Measurements from ENCODE around the gene LTBP2.

The LTBP2 gene

DNA sequence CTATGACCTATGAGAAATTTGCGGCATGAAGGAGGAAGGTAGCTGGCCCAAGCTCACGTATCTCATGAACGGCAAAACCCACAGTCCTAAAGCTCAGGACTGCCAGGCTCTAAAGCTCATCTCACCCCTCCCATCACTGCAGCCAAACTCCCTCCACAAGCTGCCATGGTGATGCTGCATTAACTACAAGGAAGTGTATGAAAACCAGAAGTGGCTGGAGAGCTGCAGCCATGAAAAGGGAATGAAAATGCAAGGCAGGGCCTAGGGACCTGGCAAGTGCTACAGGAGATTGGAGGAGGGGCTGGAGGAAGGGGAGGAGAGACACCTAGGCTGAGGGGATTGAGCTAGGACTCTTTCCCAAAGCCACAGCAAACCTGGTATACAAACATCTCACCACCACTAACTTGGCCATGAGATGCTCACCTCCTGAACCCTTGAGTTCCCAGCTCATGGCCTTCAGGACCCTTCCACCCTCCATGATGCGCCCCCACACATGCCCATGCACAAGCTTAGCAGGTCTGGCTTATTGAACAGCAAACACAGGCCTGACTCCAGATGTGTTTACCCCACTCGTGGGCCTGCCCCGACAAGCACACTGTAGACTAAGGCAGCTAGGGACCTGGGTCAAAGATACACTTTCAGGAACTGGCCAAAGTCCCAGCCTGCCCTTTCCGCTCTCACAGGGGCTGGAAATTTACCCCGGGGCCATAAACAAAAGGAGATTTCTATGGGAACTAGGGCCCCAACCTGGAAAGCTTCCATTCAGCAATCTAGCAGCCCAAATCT lies 42.0 kb downstream of the LTBP2 start:
- peak; percentile 64 for DNase-seq

DNA sequence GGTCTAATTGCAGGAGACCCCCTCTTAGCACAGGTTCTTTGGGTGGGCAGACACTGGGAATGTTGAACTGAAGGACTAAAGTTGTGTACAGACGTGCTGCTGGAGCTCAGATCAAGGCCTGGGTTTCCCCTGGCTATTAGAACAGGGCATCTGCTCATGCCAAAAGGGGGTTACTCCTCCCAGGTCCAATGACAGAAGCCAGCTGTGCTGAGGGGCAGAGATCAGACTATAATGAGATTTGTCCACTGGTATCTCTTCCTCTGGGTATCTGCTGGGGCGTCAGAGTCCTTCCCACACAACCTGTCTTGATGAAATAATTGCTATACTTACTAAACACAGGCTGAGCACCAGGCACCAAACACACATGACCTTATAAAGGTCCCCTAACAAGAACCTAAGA lies 42.6 kb downstream of the LTBP2 start:
- no peak for DNase-seq

DNA sequence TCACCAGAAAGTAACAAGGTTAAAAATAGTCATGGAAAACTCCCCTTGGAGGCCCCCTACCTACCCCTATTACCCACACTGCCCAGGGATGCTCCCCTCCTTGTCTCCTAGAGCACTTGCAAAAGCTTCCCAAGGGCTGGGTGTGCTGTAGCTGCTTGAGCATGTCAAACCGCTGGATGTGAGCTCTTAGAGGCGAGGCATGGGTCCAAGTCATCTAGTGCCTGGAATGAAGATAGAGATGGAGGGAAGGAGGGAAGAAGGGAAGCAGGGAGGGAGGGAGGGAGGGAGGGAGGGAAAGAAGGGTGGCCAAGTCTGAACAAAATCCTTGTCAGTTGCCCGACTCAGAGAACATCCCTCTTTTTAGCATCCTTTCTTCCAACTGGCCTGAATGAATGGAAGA lies 43.1 kb downstream of the LTBP2 start:
- no peak for DNase-seq

DNA sequence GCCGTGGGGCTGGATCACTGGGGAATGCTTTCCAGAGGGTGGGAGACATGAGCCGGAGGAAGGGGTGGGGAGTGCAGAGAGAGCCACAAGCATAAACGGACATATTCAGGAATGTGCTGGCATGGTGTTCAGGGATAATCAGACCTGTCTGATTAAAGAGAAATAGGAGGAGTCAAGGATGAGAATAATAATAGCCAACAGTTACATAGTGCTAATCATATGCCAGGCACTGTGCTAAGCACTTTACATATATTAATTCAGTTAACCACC lies 43.7 kb downstream of the LTBP2 start:
- no peak for DNase-seq

DNA sequence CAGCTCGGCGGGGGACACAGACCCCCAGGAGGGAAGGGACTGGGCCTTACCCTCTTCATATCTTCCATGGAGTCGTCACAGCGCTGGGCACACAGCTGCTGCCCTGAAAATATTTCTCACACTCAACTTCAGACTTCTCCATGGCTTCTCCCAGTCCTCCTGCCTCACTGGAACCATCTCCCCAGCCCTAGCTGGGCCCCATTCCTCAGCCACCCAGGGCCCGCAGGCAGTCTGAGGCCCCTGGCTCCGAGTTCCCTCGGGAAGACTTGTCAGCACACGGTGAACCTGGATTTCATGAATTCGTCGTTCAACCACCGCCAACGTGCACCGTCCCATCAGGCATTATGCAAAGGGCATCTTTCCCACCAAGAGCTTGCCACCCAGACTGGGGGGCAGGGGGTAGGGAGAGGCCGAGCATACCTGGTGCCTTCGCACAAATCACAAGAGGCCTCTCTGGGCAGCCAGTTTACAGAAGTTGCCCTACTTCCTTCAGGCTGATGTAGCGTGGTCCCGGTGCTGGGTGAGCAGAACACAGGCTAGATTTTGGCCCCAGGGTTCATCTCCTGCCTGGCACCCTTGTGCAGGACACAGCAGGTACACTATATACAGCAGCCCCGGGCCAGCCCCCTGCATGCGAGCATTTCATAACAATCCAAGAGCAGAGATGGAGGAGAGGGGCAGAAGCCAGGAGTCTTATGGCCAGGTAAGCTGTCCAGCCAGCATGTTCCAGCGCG lies 44.2 kb downstream of the LTBP2 start:
- no peak for DNase-seq

DNA sequence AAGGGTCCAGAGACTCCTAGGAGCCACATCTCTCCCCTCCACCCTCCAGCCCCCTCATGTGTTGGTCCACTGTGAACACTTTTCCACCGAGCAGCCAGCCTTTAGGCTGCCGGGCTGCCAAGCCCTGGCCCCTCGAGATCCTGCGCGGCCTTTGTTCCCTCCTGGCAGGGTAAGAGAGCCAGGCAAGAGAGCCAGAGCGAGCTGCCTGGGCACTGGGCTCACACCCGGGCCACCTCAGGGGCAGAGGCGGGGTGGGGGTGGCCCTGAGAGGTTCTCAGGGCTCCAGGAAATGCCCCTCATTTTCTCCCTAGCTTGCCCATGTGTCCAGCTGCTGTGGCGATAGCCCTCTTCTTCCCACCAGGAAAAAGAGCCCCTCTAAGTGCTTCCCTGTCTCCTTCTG lies 44.8 kb downstream of the LTBP2 start:
- no peak for DNase-seq

DNA sequence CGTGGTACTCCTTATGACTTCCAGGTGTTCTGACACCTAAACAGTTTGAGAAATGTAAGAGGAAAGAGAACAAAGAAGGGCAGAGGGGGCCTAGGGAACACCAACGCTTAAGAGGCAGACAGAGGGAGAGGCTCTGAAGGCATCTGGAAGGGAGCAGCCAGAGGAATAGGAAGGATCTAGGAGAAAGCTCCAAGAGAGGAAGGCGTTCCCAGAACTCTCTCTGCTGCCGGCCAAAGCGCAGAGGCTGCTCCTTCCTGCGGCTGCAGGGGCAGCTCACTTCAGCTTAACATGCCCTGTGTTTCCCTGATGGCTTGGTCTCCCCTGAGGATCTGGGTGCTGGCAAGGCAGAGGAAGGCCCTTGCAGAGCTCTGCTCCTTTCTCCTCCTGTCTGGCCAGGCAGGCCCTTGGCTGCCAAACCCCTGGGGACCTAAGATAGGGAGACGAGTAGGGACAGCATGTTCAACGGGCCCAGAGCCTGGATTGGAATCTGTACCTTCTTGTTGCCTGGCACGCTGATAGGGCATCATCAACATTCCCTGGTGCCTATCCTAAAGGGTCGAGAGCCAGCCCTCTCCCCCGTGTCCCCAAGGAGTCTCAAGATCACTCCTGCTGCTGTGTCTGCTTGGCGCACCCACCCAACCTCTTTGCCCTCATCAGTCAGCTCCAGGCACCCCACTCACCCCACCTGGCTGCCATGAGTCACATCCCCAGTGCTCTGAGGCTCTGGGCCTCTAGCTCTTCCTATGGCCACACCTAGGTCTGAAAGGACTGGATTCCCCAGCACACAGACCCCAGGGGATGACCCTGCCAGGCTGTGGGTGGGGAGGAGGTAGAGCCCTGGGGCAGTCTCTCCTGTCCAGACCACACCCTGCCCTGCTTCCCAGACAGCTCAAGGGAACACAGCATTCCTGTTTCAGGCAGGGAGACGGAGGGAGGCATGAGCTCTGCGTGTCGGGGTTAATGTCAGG lies 45.6 kb downstream of the LTBP2 start:
- DNase-seq: no peak

DNA sequence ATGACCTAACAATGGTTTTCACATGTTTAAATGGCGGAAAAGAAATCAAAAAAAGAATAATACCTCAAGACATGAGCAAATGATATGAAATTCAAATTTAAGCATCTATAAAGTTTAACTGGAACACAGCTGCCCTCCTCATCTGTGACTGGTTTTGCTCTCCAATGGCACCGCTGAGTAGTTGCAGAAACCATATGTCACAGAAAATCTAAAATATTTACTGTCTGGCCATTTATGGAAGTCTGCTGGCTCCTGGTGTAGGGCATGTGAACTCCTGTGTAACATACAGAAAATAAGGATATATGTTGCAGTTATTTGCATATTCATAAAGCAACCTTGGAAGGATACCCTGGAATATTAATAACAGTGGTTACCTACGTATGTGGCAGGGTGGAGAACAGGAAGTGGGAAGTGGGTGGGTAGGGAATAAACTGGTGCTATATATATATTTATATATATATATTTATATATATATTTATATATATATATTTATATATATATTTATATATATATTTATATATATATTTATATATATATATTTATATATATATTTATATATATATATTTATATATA lies 48.4 kb downstream of the LTBP2 start:
- DNase-seq: peak; percentile 56

DNA sequence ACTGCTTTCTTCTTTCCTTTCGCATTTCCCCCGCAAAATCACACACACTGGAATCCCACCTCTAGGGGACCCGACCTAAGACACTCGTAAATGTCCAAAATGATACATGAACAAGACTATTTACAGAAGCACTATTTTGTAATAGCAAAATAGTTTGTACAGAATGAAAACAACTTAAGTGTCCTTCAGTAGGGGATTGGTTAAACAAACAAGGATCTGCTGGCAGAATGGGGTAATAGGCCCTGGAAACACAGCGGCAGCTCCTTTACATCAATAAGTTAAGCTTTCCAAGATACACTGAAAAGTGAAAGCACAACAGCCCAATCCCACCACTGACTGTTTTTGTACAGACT lies 48.8 kb downstream of the LTBP2 start:
- DNase-seq: no peak

DNA sequence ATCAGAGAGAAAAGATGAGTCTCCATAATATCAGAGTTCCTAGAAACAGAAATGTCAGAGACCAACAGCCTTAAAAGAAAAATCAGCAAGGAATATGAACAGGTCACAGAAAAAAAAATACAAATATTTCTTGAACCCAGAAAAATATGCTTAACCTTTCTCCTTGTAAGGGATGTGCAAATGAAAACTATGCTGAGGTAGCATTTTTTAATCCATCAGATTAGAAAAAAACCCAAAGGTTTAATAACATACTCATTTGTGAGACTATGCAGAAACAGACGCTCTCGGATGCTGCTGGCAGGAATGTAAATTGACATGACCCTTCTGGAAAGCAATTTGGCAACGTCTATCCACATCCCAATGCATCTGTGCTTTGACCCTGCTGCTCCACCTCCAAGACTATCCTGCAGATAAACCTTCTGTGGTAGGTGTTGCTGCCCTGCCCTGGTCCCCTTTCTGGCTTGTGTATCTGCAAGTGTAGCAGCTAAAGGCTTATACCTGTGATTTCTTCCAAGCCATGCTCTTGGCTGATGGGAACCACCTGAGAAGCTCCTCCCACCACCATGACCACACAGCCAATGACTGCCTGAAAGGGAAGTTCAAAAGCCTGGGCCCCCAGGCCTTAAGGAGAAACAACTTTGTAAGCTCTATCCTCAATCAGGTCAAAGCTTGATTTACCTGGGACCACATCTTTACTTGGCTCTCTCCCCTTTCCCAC lies 49.4 kb downstream of the LTBP2 start:
- no peak for DNase-seq

DNA sequence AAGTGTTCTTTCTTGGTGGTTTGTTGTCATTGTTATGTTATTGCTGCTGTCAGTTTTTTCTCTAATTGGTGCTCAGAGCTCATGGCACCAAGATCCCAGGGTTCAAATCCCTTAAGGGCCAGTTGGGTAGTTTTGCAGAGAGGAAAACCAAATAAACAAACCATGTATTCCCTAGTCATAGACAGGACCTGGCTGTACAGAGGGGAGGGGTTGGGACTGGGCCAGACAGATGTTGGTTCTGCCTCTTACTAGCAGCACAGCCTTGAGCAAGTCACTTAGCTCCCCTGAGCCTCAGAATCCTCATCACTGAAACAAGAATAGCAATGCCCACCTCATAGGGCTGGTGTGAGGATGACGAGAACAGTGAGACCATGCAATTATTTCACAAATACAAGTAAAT lies 53.4 kb downstream of the LTBP2 start:
- no peak for DNase-seq

DNA sequence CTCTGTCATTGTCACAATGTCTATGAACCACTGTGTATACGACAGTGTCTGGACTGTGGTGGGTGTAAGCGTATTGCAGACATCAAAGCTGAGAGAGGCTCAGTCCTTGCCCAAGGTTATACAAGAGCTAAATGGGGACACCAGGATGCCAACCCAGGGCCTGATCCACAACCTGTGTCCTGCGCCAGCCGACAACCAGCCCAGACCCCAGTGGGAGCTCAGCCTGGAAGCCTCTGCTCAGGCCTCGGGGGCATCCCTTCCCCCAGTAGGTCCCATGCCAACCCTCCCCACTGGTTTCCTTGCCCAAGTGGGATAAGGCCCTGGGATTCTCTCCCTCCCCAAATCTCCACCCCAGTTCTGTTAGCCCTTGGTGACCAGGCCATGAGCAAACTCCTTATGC lies 54.3 kb downstream of the LTBP2 start:
- DNase-seq: no peak

DNA sequence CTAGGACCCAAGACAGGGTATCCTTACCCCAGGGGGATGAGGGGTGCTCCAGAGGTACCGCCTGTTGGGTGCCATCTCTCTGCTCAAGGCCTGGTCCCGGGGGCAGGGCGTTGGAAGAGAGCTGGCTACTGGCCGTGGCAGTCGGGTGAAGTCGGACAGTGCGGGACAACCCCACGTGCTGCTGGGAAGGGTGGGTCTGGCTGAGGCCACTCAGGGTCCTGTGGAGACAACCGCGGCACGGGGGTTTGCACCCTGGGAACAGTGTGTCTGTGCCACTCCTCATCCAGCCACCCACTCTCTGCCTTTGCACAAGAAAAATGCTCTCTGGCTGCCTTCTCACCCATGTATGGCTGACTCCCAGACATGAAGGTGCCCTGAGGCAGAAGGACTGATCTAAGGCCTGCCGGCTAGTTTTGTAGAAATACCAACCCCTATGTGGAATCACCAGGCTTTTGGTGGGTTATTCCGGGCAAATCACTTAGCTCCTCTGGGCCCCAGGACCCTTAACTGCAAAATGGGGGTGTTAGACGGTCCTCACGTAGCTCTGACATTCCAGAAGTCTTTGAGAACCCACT lies 56.5 kb downstream of the LTBP2 start:
- DNase-seq: no peak

DNA sequence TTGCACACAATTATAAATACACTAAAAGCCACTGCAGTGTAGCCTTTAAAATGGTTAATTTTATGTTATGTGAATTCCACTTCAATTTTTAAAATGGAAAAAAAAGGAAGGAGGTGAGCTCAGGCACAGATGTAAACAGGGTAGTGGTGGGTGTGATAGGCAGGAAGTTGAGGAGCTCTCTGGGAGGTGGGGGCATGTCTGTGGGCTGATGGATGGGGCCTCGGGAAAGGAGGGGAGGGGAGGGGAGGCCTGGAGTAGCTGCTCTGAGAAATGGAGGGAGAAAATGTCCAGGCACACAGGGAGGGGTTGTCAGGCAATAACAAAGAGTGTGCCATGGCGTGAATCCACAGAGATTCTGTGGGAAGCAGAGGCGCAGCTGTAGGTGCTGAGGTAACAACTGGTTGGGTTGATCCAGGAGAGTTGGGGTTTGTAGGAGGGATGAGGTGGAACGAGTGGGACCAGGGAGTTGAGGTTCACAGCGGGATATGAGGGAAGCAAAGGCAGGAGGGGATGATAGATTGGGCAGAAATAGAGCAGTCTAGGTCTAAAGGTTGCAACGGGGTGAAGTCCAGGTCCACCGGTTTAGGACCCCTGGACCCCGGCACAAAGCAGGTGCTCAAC lies 57.2 kb downstream of the LTBP2 start:
- no peak for DNase-seq

DNA sequence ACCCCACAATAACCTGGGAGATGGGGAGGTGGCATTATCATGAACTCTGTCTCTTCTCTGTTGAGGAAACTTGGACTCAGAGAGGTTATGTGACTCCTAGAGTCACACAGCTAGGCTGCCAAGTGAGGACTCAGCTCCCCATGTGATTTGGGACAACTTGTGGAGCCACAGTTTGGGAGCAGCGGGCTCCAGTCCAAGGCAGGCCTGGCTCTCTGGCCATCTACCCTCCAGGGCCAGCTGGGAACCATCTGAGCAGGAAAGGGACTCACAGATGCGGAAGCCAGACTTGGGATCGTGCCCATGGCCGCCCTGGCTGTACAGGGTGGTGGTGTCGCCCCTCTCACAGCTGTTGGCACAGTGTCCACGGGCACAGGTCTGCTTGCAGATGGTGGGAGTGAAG lies 59.4 kb downstream of the LTBP2 start:
- DNase-seq: no peak

DNA sequence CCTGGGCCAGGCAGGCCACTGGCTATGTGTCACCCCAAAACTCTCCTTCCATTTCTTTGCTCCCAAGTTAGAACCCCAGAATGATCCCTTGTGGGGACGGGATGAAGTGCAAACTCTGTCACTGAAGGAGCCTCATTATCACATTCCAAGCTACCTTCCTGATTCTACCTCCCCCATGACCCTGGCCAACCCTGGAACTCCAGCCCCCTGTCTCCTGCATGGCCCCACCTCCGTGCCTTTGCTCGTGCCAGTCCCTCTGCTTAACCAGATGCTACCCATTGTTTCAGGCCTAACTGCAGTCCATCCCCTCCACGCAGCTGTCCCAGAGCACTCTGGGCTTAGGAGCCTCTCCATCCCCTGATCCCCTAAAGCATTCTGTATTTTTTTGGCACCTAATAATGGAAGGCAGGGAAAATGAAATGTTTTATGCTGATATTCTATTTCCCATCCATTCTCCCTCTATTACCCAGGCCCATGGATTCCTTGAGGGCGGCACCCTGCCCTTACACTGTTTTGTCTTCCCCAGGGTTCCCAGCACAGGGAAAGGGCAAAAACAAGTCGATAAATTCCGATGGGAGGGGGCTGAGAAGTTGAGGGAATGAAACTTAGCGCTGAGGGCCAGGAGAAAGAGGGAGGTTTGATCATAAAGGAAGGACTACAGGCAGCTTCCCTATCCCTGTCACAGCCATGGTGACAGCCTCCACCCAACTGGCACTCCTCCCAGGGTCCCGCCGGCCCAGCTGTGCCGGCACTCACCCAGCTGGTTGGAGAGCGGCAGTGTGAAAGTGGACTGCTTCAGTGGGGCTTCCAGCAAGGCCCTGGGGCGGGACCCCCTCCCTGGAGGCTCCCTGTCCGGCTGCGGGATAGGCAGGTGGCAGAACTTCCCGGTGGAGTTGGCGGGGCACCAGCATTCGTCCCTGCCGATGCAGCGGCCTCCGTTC lies 60.3 kb downstream of the LTBP2 start:
- DNase-seq: no peak

DNA sequence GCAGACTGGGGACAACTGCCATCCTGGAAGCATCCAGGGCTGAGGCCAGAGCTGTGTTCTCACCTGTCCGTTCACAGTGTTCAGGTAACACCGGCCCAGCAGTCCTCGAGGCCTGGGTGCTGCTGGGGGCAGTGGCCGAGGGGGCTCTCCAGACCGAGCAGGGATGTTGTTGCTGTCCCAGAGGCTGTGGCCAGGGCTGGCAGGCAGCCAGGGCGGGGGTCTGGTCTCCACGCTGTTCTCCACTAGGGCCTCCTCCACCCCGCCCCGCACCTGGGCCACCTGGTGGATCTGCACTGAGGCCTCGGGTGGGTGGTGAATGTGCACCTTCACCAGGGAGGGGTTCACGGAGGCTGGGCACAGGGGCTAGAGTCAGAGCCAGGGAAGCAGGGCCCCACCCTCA lies 61.0 kb downstream of the LTBP2 start:
- DNase-seq: no peak

DNA sequence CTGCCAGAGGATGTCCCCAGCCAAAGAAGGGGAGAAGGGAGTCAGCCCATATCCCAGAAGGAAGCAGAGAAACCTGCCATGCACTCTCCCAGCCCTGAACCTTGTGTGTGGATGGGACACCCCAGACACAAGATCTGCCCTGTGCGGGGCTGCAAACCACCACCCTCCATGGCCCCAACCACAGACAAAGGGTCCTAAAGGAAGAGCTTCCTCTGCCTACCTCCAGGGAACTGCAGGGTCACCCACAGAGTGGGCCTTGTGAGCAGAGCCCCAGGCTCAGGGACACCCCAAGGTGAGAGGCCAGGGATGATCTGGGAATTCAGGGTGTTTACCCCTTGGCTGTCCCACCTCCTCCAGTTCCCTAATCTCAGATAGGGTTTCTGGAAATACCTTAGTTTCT lies 62.0 kb downstream of the LTBP2 start:
- no peak for DNase-seq

DNA sequence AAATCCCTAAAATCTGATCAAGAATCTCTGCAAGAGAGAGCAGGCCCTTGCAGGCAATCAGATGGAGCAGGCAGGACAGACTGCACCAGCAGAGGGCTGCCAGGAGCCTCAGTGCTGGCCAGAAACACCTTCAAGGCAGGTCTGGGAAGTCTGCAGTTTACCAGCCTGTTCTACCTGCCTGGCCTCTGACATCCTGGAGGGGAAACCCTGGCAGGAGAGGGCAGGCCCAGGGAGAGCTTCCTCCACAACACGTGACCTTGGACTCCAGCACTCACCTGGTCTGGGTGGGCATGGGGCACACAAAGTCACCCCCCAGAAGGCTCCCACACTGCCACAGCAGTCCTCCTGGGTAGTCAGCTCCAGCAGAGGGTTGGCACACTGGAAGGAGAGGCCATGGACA lies 62.4 kb downstream of the LTBP2 start:
- no peak for DNase-seq

DNA sequence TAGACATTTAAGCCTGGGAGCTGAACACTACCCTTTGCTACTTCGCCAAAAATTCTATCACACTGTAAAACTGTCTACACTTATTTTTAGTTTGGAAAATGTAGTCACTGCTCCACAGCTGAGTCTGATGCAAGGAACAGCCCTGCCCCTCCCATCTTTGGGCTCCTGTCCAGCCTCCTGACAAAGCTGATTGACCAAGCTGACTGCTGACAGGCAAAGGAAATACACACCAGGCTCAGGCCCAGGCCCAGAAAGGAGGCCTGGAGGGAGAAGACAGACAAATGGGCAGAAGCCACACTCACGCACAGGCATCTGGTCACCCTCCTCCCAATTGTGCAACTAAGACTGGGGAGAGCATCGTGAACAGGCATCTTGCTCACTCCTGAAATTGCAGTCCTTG lies 63.2 kb downstream of the LTBP2 start:
- no peak for DNase-seq
